ENCODE measurements around the gene MED27. TPM values are rescaled to one million over a fixed set of nuclear protein-coding genes. Genes with fewer than 3 reads are reported as not detected.
A peak's percentile ranks its signal among the peaks of the same experiment; 100 is the strongest.

Gene MED27, protein sequence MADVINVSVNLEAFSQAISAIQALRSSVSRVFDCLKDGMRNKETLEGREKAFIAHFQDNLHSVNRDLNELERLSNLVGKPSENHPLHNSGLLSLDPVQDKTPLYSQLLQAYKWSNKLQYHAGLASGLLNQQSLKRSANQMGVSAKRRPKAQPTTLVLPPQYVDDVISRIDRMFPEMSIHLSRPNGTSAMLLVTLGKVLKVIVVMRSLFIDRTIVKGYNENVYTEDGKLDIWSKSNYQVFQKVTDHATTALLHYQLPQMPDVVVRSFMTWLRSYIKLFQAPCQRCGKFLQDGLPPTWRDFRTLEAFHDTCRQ
- 10 to 100 TPM; 22.6 to 23.4 TPM for total RNA-seq

GRCh38 chr9:132079391-132080091 lies at the start of gene MED27:
Gene MED27 (minus strand): TSS chr9:132079867. CDS start chr9:132079844, 23 bp downstream.
- Mint-ChIP-seq H3K9me3 (no peaks in the 10 kb centered on the region), H3K4me3 (peak within 1 kb of the TSS; percentile 91), H3K27me3 (no peaks in the 10 kb centered on the region), H3K4me1 (peaks cover 44% of the 10 kb centered on the region), H3K36me3 (ENCODE audit: low read depth) (peaks cover 33% of the 10 kb centered on the region), H3K27ac (peak within 1 kb of the TSS; percentile 64)
- ChIA-PET CTCF (interaction anchor here (1.0 to 1.1 kb wide), 2 partner anchors 157 to 189 kb away, joined by 3 to 7 read pairs; no protein-coding TSS in a partner anchor), POLR2A (interaction anchor here (1.3 to 1.7 kb wide), 5 partner anchors 14 to 954 kb away, joined by 3 to 6 read pairs (median 5); partner anchors contain the start of genes NTNG2 and NUP214)
- peak; percentile 95 for DNase-seq

GRCh38 chr9:132127888-132128534 lies 48.3 kb upstream of the MED27 start:
- Mint-ChIP-seq H3K27ac (no peak overlapping the region), H3K4me3 (no peak overlapping the region), H3K4me1 (peaks cover 22% of the 10 kb centered on the region), H3K36me3 (ENCODE audit: low read depth) (no peaks in the 10 kb centered on the region), H3K9me3 (no peaks in the 10 kb centered on the region), H3K27me3 (peaks cover 63% of the 10 kb centered on the region)
- ChIA-PET POLR2A (no interaction called here), CTCF (no interaction called here)
- no peak for DNase-seq

DNA sequence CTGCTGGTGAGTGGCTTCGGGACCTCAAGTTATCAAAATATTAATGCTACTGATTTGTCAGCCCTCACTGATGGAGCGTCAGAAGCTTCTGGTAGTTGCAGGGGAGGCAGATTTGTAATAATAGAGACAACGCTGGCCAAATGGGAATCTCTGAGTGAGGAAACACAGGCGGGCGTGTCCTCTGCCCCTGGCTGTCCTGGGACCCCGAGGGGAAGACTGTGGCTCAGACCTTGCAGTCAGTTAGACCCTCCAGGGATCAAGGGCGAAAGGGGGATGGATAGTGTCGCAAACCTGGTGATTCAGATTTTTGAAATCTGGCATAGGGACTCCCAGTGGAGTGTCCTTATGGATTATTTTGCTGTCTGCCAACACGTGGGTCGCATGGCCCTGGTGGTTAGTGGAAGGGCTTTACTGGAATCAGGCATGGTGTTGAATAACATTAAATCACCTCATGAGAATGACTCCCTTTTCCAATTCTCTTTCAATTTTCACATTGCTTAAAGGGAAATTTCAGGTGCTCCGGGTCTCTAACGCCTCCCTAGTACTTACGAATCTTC lies 47.1 kb upstream of the MED27 start:
- H3K27ac Mint-ChIP-seq = no peak overlapping the region
- peaks cover 65% of the 10 kb centered on the region for H3K27me3 Mint-ChIP-seq
- peaks cover 22% of the 10 kb centered on the region for H3K4me1 Mint-ChIP-seq
- no peaks in the 10 kb centered on the region for H3K9me3 Mint-ChIP-seq
- CTCF ChIA-PET = interaction anchor here (0.7 kb wide), 2 partner anchors 8 to 49 kb away, joined by 3 to 4 read pairs; no protein-coding TSS in a partner anchor
- H3K4me3 Mint-ChIP-seq = peak overlapping the region; percentile 50
- POLR2A ChIA-PET = no interaction called here
- H3K36me3 Mint-ChIP-seq (ENCODE audit: low read depth) = no peaks in the 10 kb centered on the region
- DNase-seq = no peak

DNA sequence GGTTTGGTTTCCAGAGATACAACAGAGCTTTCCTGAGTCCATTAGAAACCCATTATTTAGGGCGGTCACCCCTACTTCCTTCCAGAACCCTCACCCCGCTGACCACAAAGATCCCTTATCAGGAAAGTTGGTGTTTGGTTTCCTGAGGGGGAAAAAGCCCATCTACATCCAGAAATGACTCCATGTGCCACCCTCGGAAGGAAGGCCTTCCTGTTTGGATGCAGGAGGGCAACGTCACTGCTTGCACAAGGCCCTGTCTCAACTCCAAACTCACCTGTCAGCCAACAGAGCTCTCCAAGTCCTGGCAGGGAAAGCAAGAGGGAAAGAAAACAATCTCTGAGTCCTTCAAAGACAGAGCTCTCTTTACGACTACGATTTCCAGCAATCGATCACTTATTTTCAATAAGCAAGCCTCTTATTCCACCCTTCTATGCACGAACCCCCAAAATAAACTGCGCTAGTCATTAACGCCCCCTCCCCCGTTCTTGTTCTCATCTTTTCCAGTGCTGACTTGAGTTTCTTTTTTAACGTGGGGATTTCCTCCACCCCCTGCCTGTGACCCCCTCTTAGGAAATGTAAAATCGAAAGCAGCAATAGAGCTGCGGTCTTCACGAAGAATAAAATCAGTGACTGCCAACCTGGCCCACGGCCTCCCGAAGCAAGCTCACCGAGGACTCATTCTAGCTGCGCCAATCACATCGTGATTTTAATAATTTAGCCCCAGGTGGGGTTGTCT lies 46.4 kb upstream of the MED27 start:
- peaks cover 22% of the 10 kb centered on the region for H3K4me1 Mint-ChIP-seq
- CTCF ChIA-PET = interaction anchor here (0.7 to 1.1 kb wide), 4 partner anchors 8 to 110 kb away, joined by 3 to 5 read pairs (median 4); no protein-coding TSS in a partner anchor
- peaks cover 65% of the 10 kb centered on the region for H3K27me3 Mint-ChIP-seq
- H3K4me3 Mint-ChIP-seq = peak overlapping the region; percentile 50
- H3K36me3 Mint-ChIP-seq (ENCODE audit: low read depth) = no peaks in the 10 kb centered on the region
- no peak overlapping the region for H3K27ac Mint-ChIP-seq
- DNase-seq = no peak
- no peaks in the 10 kb centered on the region for H3K9me3 Mint-ChIP-seq
- POLR2A ChIA-PET = interaction anchor here (0.7 to 1.9 kb wide), 2 partner anchors 37 to 115 kb away, joined by 3 to 5 read pairs; no protein-coding TSS in a partner anchor

- no peak overlapping the region for H3K27ac Mint-ChIP-seq
- no peak for DNase-seq
- H3K4me3 Mint-ChIP-seq = no peak overlapping the region
- CTCF ChIA-PET = interaction anchor here (1.0 to 1.1 kb wide), 2 partner anchors 44 to 111 kb away, joined by 3 to 5 read pairs; no protein-coding TSS in a partner anchor
- POLR2A ChIA-PET = interaction anchor here (0.7 to 1.9 kb wide), 2 partner anchors 38 to 116 kb away, joined by 3 to 5 read pairs; no protein-coding TSS in a partner anchor
- no peaks in the 10 kb centered on the region for H3K9me3 Mint-ChIP-seq
- H3K4me1 Mint-ChIP-seq = peaks cover 22% of the 10 kb centered on the region
- H3K27me3 Mint-ChIP-seq = peaks cover 65% of the 10 kb centered on the region
- no peaks in the 10 kb centered on the region for H3K36me3 Mint-ChIP-seq (ENCODE audit: low read depth)
These were observed 45.7 kb upstream of the MED27 start for GRCh38 chr9:132125361-132125760.

DNA sequence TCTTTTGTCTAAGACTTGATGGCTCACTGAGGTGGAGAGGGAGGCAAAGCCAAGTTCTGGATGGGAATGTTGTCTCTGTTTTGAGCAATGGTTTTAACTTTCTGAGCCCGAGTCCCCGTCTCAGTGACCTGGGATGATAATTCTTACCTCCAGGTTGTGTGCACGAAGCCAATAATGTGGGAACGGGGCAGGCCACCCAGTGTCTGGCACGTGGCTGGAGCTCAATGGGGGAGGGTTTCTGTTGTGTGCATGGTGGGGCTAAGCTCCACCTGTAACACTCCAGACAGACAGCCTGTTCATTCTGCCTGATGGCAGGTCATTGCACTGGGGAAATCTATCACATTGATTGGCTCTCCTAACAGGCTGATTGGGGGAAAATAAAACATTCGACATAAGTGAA lies 45.1 kb upstream of the MED27 start:
- H3K36me3 Mint-ChIP-seq (ENCODE audit: low read depth) = no peaks in the 10 kb centered on the region
- H3K9me3 Mint-ChIP-seq = no peaks in the 10 kb centered on the region
- no peak overlapping the region for H3K27ac Mint-ChIP-seq
- H3K4me3 Mint-ChIP-seq = no peak overlapping the region
- peaks cover 67% of the 10 kb centered on the region for H3K27me3 Mint-ChIP-seq
- peaks cover 22% of the 10 kb centered on the region for H3K4me1 Mint-ChIP-seq
- POLR2A ChIA-PET = interaction anchor here (1.9 kb wide), 1 partner anchor 38 kb away, joined by 5 read pairs; no protein-coding TSS in a partner anchor
- CTCF ChIA-PET = interaction anchor here (1.0 kb wide), 1 partner anchor 45 kb away, joined by 5 read pairs; no protein-coding TSS in a partner anchor
- no peak for DNase-seq

DNA sequence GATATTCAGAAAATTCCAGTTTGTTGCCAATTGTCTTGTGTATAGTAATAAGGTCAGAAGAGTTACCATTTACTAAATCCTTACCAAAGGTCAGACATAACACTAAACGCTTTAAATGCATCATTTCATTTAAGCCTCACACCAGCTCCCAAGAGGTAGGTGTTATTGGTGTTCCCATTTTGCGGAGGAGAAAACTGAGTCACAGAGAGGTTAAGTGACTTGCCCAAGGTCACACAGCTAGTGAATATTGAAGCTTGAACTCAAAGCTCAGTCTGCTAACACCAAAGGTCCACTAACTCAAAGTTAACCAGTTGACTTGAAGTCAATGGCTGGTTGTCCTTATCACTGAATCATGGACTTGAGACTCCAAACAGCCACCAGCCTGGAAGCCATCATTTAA lies 41.4 kb upstream of the MED27 start:
- Mint-ChIP-seq H3K36me3 (ENCODE audit: low read depth) (no peaks in the 10 kb centered on the region), H3K4me1 (peaks cover 9% of the 10 kb centered on the region), H3K27ac (no peak overlapping the region), H3K27me3 (peaks cover 62% of the 10 kb centered on the region), H3K9me3 (no peaks in the 10 kb centered on the region), H3K4me3 (no peak overlapping the region)
- CTCF ChIA-PET = no interaction called here
- POLR2A ChIA-PET = no interaction called here
- no peak for DNase-seq

DNA sequence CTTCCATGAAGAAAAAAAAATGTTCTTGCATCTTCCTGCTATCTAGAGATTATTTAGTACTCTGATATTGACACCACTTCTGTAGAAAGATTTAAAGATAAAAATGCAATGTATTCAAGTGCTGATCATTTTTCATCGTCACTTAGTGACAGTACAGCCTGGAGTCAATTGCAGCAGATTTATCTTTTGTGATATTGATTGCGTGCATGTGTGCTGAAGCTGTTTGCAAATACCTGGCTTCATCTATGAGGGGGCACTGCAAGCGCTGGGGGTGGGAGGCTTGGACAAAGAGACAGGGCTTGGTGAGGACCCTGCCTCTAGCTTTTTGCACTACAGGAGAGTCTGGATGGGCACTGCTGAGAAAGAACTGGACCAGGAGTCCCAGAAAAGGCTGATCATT lies 38.0 kb upstream of the MED27 start:
- Mint-ChIP-seq H3K4me3 (no peak overlapping the region), H3K27me3 (peaks cover 40% of the 10 kb centered on the region), H3K9me3 (no peaks in the 10 kb centered on the region), H3K4me1 (no peaks in the 10 kb centered on the region), H3K36me3 (ENCODE audit: low read depth) (no peaks in the 10 kb centered on the region), H3K27ac (no peak overlapping the region)
- CTCF ChIA-PET = no interaction called here
- no peak for DNase-seq
- POLR2A ChIA-PET = no interaction called here

GRCh38 chr9:132116583-132116982 lies 36.9 kb upstream of the MED27 start:
- DNase-seq = no peak
- no peaks in the 10 kb centered on the region for H3K9me3 Mint-ChIP-seq
- peaks cover 34% of the 10 kb centered on the region for H3K27me3 Mint-ChIP-seq
- H3K4me3 Mint-ChIP-seq = no peak overlapping the region
- H3K36me3 Mint-ChIP-seq (ENCODE audit: low read depth) = no peaks in the 10 kb centered on the region
- POLR2A ChIA-PET = no interaction called here
- CTCF ChIA-PET = no interaction called here
- H3K4me1 Mint-ChIP-seq = no peaks in the 10 kb centered on the region
- no peak overlapping the region for H3K27ac Mint-ChIP-seq

GRCh38 chr9:132114102-132114707 lies 34.5 kb upstream of the MED27 start:
- ChIA-PET CTCF (interaction anchor here (1.1 kb wide), 1 partner anchor 56 kb away, joined by 3 read pairs; no protein-coding TSS in a partner anchor), POLR2A (no interaction called here)
- no peak overlapping the region for H3K4me3 Mint-ChIP-seq
- H3K4me1 Mint-ChIP-seq = no peaks in the 10 kb centered on the region
- H3K27ac Mint-ChIP-seq = no peak overlapping the region
- H3K36me3 Mint-ChIP-seq (ENCODE audit: low read depth) = no peaks in the 10 kb centered on the region
- peaks cover 27% of the 10 kb centered on the region for H3K27me3 Mint-ChIP-seq
- no peaks in the 10 kb centered on the region for H3K9me3 Mint-ChIP-seq
- DNase-seq = peak; percentile 57

DNA sequence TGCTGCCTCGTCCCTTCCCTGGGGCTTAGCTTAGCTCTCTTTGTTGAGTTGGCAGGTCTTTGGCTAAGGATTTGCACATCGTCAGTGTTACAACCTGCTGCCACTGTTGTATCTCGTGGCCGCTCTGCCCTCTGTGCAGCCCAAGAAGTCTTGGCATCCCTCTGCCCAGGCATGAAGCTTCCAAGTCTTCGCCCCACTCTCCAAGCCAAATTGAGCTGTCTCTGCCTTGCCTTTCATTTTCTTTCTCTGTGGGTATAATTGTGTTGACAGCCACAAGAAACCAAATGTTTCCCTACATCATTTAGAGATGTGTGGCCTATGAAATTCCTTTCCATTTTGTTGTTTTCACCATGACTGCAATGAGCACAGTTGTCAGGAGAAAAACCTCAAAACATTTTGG lies 29.6 kb upstream of the MED27 start:
- peaks cover 24% of the 10 kb centered on the region for H3K27me3 Mint-ChIP-seq
- no peaks in the 10 kb centered on the region for H3K9me3 Mint-ChIP-seq

DNA sequence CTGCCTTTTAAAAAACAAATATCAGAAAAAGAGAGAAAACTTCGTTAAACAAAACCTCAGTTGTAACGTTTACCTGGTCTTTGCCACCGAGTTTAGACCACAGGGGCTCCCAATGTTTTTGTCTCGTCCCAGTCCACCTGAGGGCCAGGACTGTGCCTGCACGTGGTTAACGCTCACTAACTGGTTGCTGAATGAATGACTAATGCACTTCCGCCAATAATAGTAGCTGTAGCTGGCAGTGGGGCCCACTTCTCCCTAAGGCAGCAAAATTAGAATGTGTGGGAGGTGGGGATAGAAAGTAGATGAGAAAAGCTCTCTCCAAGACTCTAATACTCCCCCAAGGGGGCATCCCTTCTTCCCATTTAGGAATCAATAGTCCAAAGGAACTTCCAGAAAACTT lies 29.1 kb upstream of the MED27 start:
- Mint-ChIP-seq H3K9me3 (no peaks in the 10 kb centered on the region), H3K27ac (no peak overlapping the region), H3K27me3 (peaks cover 20% of the 10 kb centered on the region), H3K4me3 (no peak overlapping the region), H3K36me3 (ENCODE audit: low read depth) (no peaks in the 10 kb centered on the region), H3K4me1 (no peaks in the 10 kb centered on the region)
- POLR2A ChIA-PET = no interaction called here
- CTCF ChIA-PET = no interaction called here
- no peak for DNase-seq

More for the DNA sequence above, 29.6 kb upstream of the MED27 start:
- H3K36me3 Mint-ChIP-seq (ENCODE audit: low read depth) = no peaks in the 10 kb centered on the region
- ChIA-PET POLR2A (no interaction called here), CTCF (no interaction called here)
- no peak overlapping the region for H3K4me3 Mint-ChIP-seq
- DNase-seq = no peak
- H3K27ac Mint-ChIP-seq = no peak overlapping the region
- no peaks in the 10 kb centered on the region for H3K4me1 Mint-ChIP-seq
